H1 (cell line): ENCODE measurements around the gene DNMT3B. TPM values are rescaled to one million over a fixed set of nuclear protein-coding genes. Genes with fewer than 3 reads are reported as not detected.

Experiments used
- CTCF ChIA-PET: fragments of 300-600 bp; sonication (Branson Sonifier 250); formaldehyde crosslinking; loops from one replicate; lab custom pipeline; 2021; ENCODE audit not compliant: partially characterized antibody; lab: Charles Lee
- POLR2A ChIA-PET: fragments of 300-600 bp; sonication (Branson Sonifier 250); formaldehyde crosslinking; loops from one replicate; lab custom pipeline; 2021; ENCODE audit warnings: inconsistent platforms; ENCODE audit not compliant: partially characterized antibody; lab: Charles Lee
- DNase-seq, 2 experiments: peaks; one replicate each; pipeline versions ENCODE4 v3.0.0 to v3.0.0-alpha.2; 2010 to 2022; ENCODE audit warnings: low spot score in 2 of 2, low read depth in 1 of 2, mixed read lengths in 1 of 2
- FAIRE-seq: peaks from 2 replicates; lab custom pipeline; 2011; peaks lifted over from hg19 to GRCh38; lab: Jason Lieb, UNC
- H2AFZ ChIP-seq: 2 replicates; pipeline ENCODE4 v1.8.1; 2012; ENCODE audit warnings: low read length, inconsistent platforms
- H2AK5ac ChIP-seq: 2 replicates; pipeline ENCODE4 v1.6.1; 2013; ENCODE audit warnings: low read depth, low read length
- H2BK120ac ChIP-seq: replicated peaks from 2 replicates; pipeline ENCODE3; 2013; ENCODE audit warnings: low read depth, low read length, inconsistent platforms
- H2BK12ac ChIP-seq: 2 replicates; pipeline ENCODE4 v1.6.1; 2013; ENCODE audit warnings: low read depth, low read length
- H2BK15ac ChIP-seq: 2 replicates; pipeline ENCODE4 v1.6.1; 2013; ENCODE audit warnings: low read length
- H2BK20ac ChIP-seq: 2 replicates; pipeline ENCODE4 v1.6.1; 2013; ENCODE audit warnings: low read length
- H2BK5ac ChIP-seq: 2 replicates; pipeline ENCODE4 v1.6.1; 2013; ENCODE audit warnings: low read depth, low read length
- H3K14ac ChIP-seq: 2 replicates; pipeline ENCODE4 v1.6.1; 2013; ENCODE audit warnings: inconsistent platforms; ENCODE audit not compliant: insufficient read length
- H3K18ac ChIP-seq: 2 replicates; pipeline ENCODE4 v1.6.1; 2013; ENCODE audit warnings: low read length; ENCODE audit errors: extremely low read depth
- H3K23ac ChIP-seq: 2 replicates; pipeline ENCODE4 v1.6.1; 2013; ENCODE audit warnings: inconsistent platforms; ENCODE audit not compliant: insufficient read length
- H3K23me2 ChIP-seq: 2 replicates; pipeline ENCODE4 v1.6.1; 2013; ENCODE audit warnings: low read depth, low read length
- H3K27ac ChIP-seq: 2 replicates; pipeline ENCODE4 v1.6.1; 2011; ENCODE audit warnings: low read depth, low read length, inconsistent platforms
- H3K27me3 ChIP-seq, 4 experiments: replicated peaks in 1 of 4; 1 replicate in 1 of 4; 2 replicates in 3 of 4; pipeline versions ENCODE4 v1.6.1 to v1.8.1; 2011 to 2013; ENCODE audit warnings: low read length in 3 of 4, mild to moderate bottlenecking in 3 of 4, inconsistent platforms in 2 of 4, mixed read lengths in 2 of 4, moderate library complexity in 1 of 4; ENCODE audit not compliant: control insufficient read depth in 3 of 4, insufficient read depth in 3 of 4; ENCODE audit errors: extremely low read depth in 1 of 4
- H3K36me3 ChIP-seq, 4 experiments: 2 replicates each; pipeline versions ENCODE4 v1.6.1 to v1.8.1; 2011 to 2013; ENCODE audit warnings: mild to moderate bottlenecking in 4 of 4, low read length in 3 of 4, moderate library complexity in 2 of 4, control low read depth in 1 of 4, inconsistent platforms in 1 of 4; ENCODE audit not compliant: insufficient read depth in 4 of 4, control insufficient read depth in 2 of 4
- H3K4ac ChIP-seq: replicated peaks from 2 replicates; pipeline ENCODE3; 2013; ENCODE audit warnings: low read length, low read depth, mixed read lengths, inconsistent platforms; ENCODE audit not compliant: insufficient read length
- H3K4me1 ChIP-seq, 4 experiments: replicated peaks in 1 of 4; 1 replicate in 1 of 4; 2 replicates in 3 of 4; pipeline versions ENCODE4 v1.6.1 to v1.8.1; 2011 to 2013; ENCODE audit warnings: low read length in 3 of 4, inconsistent platforms in 2 of 4, mixed read lengths in 1 of 4; ENCODE audit not compliant: insufficient read depth in 4 of 4, control insufficient read depth in 3 of 4
- H3K4me2 ChIP-seq, 2 experiments: 2 replicates each; pipeline versions ENCODE4 v1.6.1 to v1.8.1; 2011 to 2013; ENCODE audit warnings: low read depth in 2 of 2, low read length in 2 of 2, control low read depth in 1 of 2, inconsistent platforms in 1 of 2, mild to moderate bottlenecking in 1 of 2; ENCODE audit not compliant: insufficient read depth in 1 of 2
- H3K4me3 ChIP-seq, 4 experiments: fragments of 200-600, 300-600 bp in 1 of 4; sonication (generic), shearing (Covaris generic), sonication (Bioruptor Twin) in 1 of 4; 2 replicates each; pipeline versions ENCODE4 v1.5.1 to v1.8.1; 2011 to 2016; ENCODE audit warnings: low read length in 4 of 4, low read depth in 3 of 4, control low read depth in 2 of 4, inconsistent platforms in 2 of 4, mild to moderate bottlenecking in 2 of 4, mixed read lengths in 1 of 4, moderate library complexity in 1 of 4; ENCODE audit not compliant: insufficient read depth in 2 of 4; ENCODE audit errors: extremely low read depth in 1 of 4
- H3K56ac ChIP-seq: replicated peaks from 2 replicates; pipeline ENCODE3; 2013; ENCODE audit warnings: low read depth, mild to moderate bottlenecking, mixed read lengths, low read length, inconsistent platforms; ENCODE audit not compliant: insufficient read length
- H3K79me1 ChIP-seq: 2 replicates; pipeline ENCODE4 v1.6.1; 2013; ENCODE audit warnings: low read depth, low read length, control low read depth
- H3K79me2 ChIP-seq, 2 experiments: 2 replicates each; pipeline versions ENCODE4 v1.6.1 to v1.8.1; 2012 to 2013; ENCODE audit warnings: low read length in 2 of 2, mild to moderate bottlenecking in 2 of 2, inconsistent platforms in 1 of 2; ENCODE audit not compliant: insufficient read depth in 2 of 2, control insufficient read depth in 1 of 2
- H3K9ac ChIP-seq, 4 experiments: replicated peaks in 1 of 4; 1 replicate in 1 of 4; 2 replicates in 3 of 4; pipeline versions ENCODE4 v1.6.1 to v1.8.1; 2011 to 2013; ENCODE audit warnings: low read depth in 3 of 4, low read length in 3 of 4, control low read depth in 2 of 4, mild to moderate bottlenecking in 2 of 4, moderate library complexity in 2 of 4, inconsistent platforms in 1 of 4; ENCODE audit errors: extremely low read depth in 1 of 4
- H3K9me3 ChIP-seq, 2 experiments: 2 replicates each; pipeline versions ENCODE4 v1.6.1 to v1.8.1; 2012 to 2013; ENCODE audit warnings: mild to moderate bottlenecking in 2 of 2, moderate library complexity in 2 of 2, control low read depth in 1 of 2, inconsistent platforms in 1 of 2, low read depth in 1 of 2, low read length in 1 of 2, mixed read lengths in 1 of 2; ENCODE audit not compliant: insufficient read depth in 2 of 2
- H4K20me1 ChIP-seq, 2 experiments: replicated peaks in 1 of 2; 2 replicates each; pipeline versions ENCODE3 to v1.8.1; 2011 to 2013; ENCODE audit warnings: inconsistent platforms in 2 of 2, low read length in 2 of 2, mild to moderate bottlenecking in 1 of 2; ENCODE audit not compliant: insufficient read depth in 2 of 2, control insufficient read depth in 1 of 2
- H4K5ac ChIP-seq: 2 replicates; pipeline ENCODE4 v1.6.1; 2013; ENCODE audit warnings: low read length, low read depth, mixed read lengths, inconsistent platforms; ENCODE audit not compliant: insufficient read length
- H4K8ac ChIP-seq: 2 replicates; pipeline ENCODE4 v1.8.0; 2013; ENCODE audit warnings: mild to moderate bottlenecking, moderate library complexity, low read length, inconsistent platforms; ENCODE audit not compliant: insufficient read depth; ENCODE audit errors: extremely low read depth
- H4K91ac ChIP-seq: replicated peaks from 2 replicates; pipeline ENCODE3; 2013; ENCODE audit warnings: low read length, mixed read lengths, inconsistent platforms; ENCODE audit not compliant: insufficient read length
- CTBP2 ChIP-seq: IDR thresholded peaks from 2 replicates; pipeline ENCODE4 v1.7.0; 2011; ENCODE audit warnings: borderline replicate concordance, mild to moderate bottlenecking, moderate library complexity, mixed read lengths, low read length; ENCODE audit not compliant: insufficient read depth, insufficient read length
- POLR2A ChIP-seq, 2 experiments: IDR thresholded peaks; 1 replicate in 1 of 2; 2 replicates in 1 of 2; pipeline ENCODE4 v1.6.1; 2011; ENCODE audit warnings: low read depth in 2 of 2, low read length in 2 of 2, mild to moderate bottlenecking in 2 of 2; ENCODE audit errors: control extremely low read depth in 1 of 2
- POLR2AphosphoS5 ChIP-seq: IDR thresholded peaks from 2 replicates; pipeline ENCODE4 v1.6.1; 2011; ENCODE audit warnings: low read depth, low read length
- WGBS, 2 experiments: shearing (Covaris generic) in 1 of 2; methylation state at CpG; one replicate each; pipeline versions ENCODE4 v1.1.6 to v1.1.7; 2013 to 2015; ENCODE audit warnings: low lambda C conversion rate in 2 of 2, mixed read lengths in 2 of 2, inconsistent platforms in 1 of 2, low coverage in 1 of 2, missing lambda C conversion rate in 1 of 2; ENCODE audit not compliant: insufficient replicate concordance in 2 of 2, insufficient coverage in 1 of 2, insufficient read length in 1 of 2; ENCODE audit errors: extremely low coverage in 1 of 2, missing lambda C conversion rate in 1 of 2; 5-methylcytosine and 5-hydroxymethylcytosine counted together
- polyA plus RNA-seq, 7 experiments: library from polyadenylated mRNA; depleted of rRNA in 3 of 7; stranded (reverse) in 5 of 7; unstranded in 2 of 7; fragments of >200 nt in 5 of 7; fragments of 200-250 nt in 2 of 7; gene quantifications; 1 replicate in 5 of 7; 2 replicates in 1 of 7; 4 replicates in 1 of 7; pipeline versions ENCODE4 v1.2.1 to v1.2.3, GENCODE V29; 2011 to 2013; ENCODE audit warnings: missing spikeins in 2 of 7, mixed read lengths in 2 of 7
- total RNA-seq: library from RNA; stranded (reverse); fragmentation: NEBNext Ultra II Directional; extraction: Animal tissue kit (Norgen Biotek cat#: 25700); gene quantifications from 2 replicates; pipeline ENCODE4 v1.2.1, GENCODE V29; 2021

Gene DNMT3B
- total and polyA plus RNA-seq, 2 of the 8 experiments (the other 6 are each of a cell fraction or from before 2014, with no cell fraction given) = 433 to 1,016 TPM

- Histone ChIP-seq H3K14ac (no peak overlapping the region), H4K91ac (no peak overlapping the region), H2BK15ac (no peak overlapping the region), H4K5ac (no peak overlapping the region), H3K18ac (no peak overlapping the region), H3K23ac (no peak overlapping the region), H3K79me2 (peaks cover 0 to 52% of the 10 kb centered on the region in 2 experiments; a peak in 2 of 4 replicates), H2BK120ac (no peak overlapping the region), H3K23me2 (no peaks in the 10 kb centered on the region), H3K36me3 (peaks cover 79 to 100% (median 95%) of the 10 kb centered on the region in 4 experiments), H2BK20ac (no peak overlapping the region), H3K79me1 (peaks cover 13% of the 10 kb centered on the region; the same call in 1 of the 2 replicates), H3K4ac (no peak overlapping the region), H3K27me3 (no peaks in the 10 kb centered on the region), H3K4me3 (no peak overlapping the region), H3K27ac (no peak overlapping the region), H2BK12ac (no peak overlapping the region), H3K56ac (no peak overlapping the region), H2AK5ac (no peak overlapping the region), H2AFZ (no peak overlapping the region), H3K9me3 (no peaks in the 10 kb centered on the region), H2BK5ac (peak overlapping the region; percentile 32; the same call in 1 of the 2 replicates), H3K9ac (no peak overlapping the region; a peak in 1 of 7 replicates), H3K4me1 (peaks cover 0 to 8% (median 3%) of the 10 kb centered on the region in 4 experiments; a peak in 4 of 7 replicates), H4K20me1 (peaks cover 38 to 44% of the 10 kb centered on the region in 2 experiments), H4K8ac (peak overlapping the region; percentile 19; the same call in 1 of the 2 replicates), H3K4me2 (no peak overlapping the region)
- POLR2A ChIA-PET = interaction anchor here (0.6 to 9.9 kb wide), 8 partner anchors 9 to 126 kb away, joined by 3 to 112 read pairs (median 6); no protein-coding TSS in a partner anchor
- CTCF ChIA-PET = interaction anchor here (0.6 to 6.4 kb wide), 4 partner anchors 10 to 1340 kb away, joined by 3 to 28 read pairs (median 14); partner anchors contain the start of gene C20orf203
- DNase-seq (no peak), FAIRE-seq (no peak)
- TF ChIP-seq POLR2A (IDR thresholded peaks at IDR 0.05; ENCODE audit: control extremely low read depth in 1 of 2, low read depth in 2 of 2, low read length in 2 of 2) (peak; percentile 16 to 60; a peak in 2 of 3 replicates), CTBP2 (no peak), POLR2AphosphoS5 (peak; percentile 57; the same call in 1 of the 2 replicates)
- WGBS, 2 experiments = 94% methylated on average over 23 of the region's 23 CpGs; no CpG with 5 or more reads in 1 of the 2 experiments
Measured at GRCh38 chr20:32798046-32798981, 36.1 kb downstream of the DNMT3B start.
